OCI-LY1 (cell line): ENCODE results near the gene ZNF200.

ENCODE experiments used
- CTCF ChIP-seq: fragments of 200-600 bp; sonication (generic), shearing (Covaris generic); IDR thresholded peaks from 2 replicates; pipeline ENCODE4 v1.5.1; 2017; ENCODE audit warnings: mild to moderate bottlenecking, antibody characterized with exemption, low read length, moderate library complexity, mixed read lengths
- EZH2 ChIP-seq: fragments of 200-600 bp; sonication (generic), shearing (Covaris generic); IDR thresholded peaks from 2 replicates; pipeline ENCODE4 v1.8.0; 2017; ENCODE audit warnings: borderline replicate concordance, mixed run types, mild to moderate bottlenecking, antibody characterized with exemption, low read length, moderate library complexity, mixed read lengths

GRCh38 chr16:3281222-3281820, 46.4 kb upstream of the ZNF200 start:
- TF ChIP-seq CTCF: no peak
- no peak for TF ChIP-seq EZH2
